NOMO-1 treated with dmso at 0.1 percent for 144 hours (cell line): Measurements from ENCODE around the gene CHCHD5.
"Not testable (repeated sequence)": the region's sequence is repeated elsewhere in the genome, so short reads cannot be mapped to it uniquely, and the experiment has no call there.

ENCODE experiments used
- DNase-seq: peaks from one replicate; lab custom pipeline; 2025; ENCODE audit not compliant: unreplicated experiment; lab: John Stamatoyannopoulos, UW

CHCHD5 gene

GRCh38 chr2:112584134-112584890, at the start of gene CHCHD5:
TSS of gene CHCHD5 (plus strand) at chr2:112584609. CDS start at chr2:112584648, 39 bp downstream.
- DNase-seq = peak; percentile 98

- DNase-seq = no peak
Measured at GRCh38 chr2:112534826-112535225, 49.6 kb upstream of the CHCHD5 start.

- not testable (repeated sequence) for DNase-seq
Measured at GRCh38 chr2:112536665-112537064, 47.7 kb upstream of the CHCHD5 start.

GRCh38 chr2:112539306-112539705, 45.1 kb upstream of the CHCHD5 start:
- no peak for DNase-seq

GRCh38 chr2:112540906-112541305, 43.5 kb upstream of the CHCHD5 start:
- DNase-seq = no peak

GRCh38 chr2:112541315-112542122, 42.9 kb upstream of the CHCHD5 start:
- peak; percentile 72 for DNase-seq

GRCh38 chr2:112542123-112542983, 42.1 kb upstream of the CHCHD5 start, which contains the start of gene POLR1B:
TSS of gene POLR1B (plus strand) at chr2:112542465. CDS start at chr2:112542495, 30 bp downstream.
- DNase-seq = peak; percentile 77

GRCh38 chr2:112542984-112543661, 41.3 kb upstream of the CHCHD5 start:
- DNase-seq = no peak

GRCh38 chr2:112547333-112547732, 37.1 kb upstream of the CHCHD5 start:
- no peak for DNase-seq

GRCh38 chr2:112548980-112549379, 35.4 kb upstream of the CHCHD5 start:
- DNase-seq = no peak

GRCh38 chr2:112566104-112566503, 18.3 kb upstream of the CHCHD5 start:
- DNase-seq = no peak

GRCh38 chr2:112566508-112566907, 17.9 kb upstream of the CHCHD5 start:
- not testable (repeated sequence) for DNase-seq

GRCh38 chr2:112572005-112572404, 12.4 kb upstream of the CHCHD5 start:
- DNase-seq = peak; percentile 44

GRCh38 chr2:112577756-112578155, 6.7 kb upstream of the CHCHD5 start:
- no peak for DNase-seq

GRCh38 chr2:112579241-112579640, 5.2 kb upstream of the CHCHD5 start:
- no peak for DNase-seq

GRCh38 chr2:112580084-112580483, 4.3 kb upstream of the CHCHD5 start:
- DNase-seq = no peak

- peak; percentile 29 for DNase-seq
Measured at GRCh38 chr2:112582314-112582746, 2.1 kb upstream of the CHCHD5 start.

- peak; percentile 16 for DNase-seq
Measured at GRCh38 chr2:112583497-112584133, 794 bp upstream of the CHCHD5 start.

- DNase-seq = no peak
Measured at GRCh38 chr2:112584891-112585250, 462 bp downstream of the CHCHD5 start.

- DNase-seq = no peak
Measured at GRCh38 chr2:112585400-112585799, 991 bp downstream of the CHCHD5 start.
